GM12891 (cell line): ENCODE results near the gene PUS3.
A peak's percentile ranks its signal among the peaks of the same experiment; 100 is the strongest.
"Not testable (repeated sequence)": the region's sequence is repeated elsewhere in the genome, so short reads cannot be mapped to it uniquely, and the experiment has no call there.

Experiments used
- DNase-seq: peaks from one replicate; pipeline ENCODE4 v3.0.0; 2011; ENCODE audit warnings: low spot score; ENCODE audit not compliant: insufficient read length
- FAIRE-seq: peaks from 2 replicates; lab custom pipeline; 2011; peaks lifted over from hg19 to GRCh38; lab: Jason Lieb, UNC
- PAX5 ChIP-seq: IDR thresholded peaks from 2 replicates; pipeline ENCODE4 v1.6.1; 2011; ENCODE audit warnings: low read length, moderate library complexity, mild to moderate bottlenecking; ENCODE audit not compliant: insufficient read depth, severe bottlenecking
- POLR2A ChIP-seq: IDR thresholded peaks from 2 replicates; pipeline ENCODE4 v1.6.1; 2011; ENCODE audit warnings: low read depth, low read length, control low read depth
- POLR2AphosphoS5 ChIP-seq: IDR thresholded peaks from 2 replicates; pipeline ENCODE4 v1.6.1; 2011; ENCODE audit warnings: low read depth, low read length, control low read depth
- POU2F2 ChIP-seq: IDR thresholded peaks from 2 replicates; pipeline ENCODE4 v1.6.1; 2011; ENCODE audit warnings: low read depth, mild to moderate bottlenecking, control low read depth, low read length, moderate library complexity
- SPI1 ChIP-seq: IDR thresholded peaks from 2 replicates; pipeline ENCODE4 v1.6.1; 2011; ENCODE audit warnings: low read depth, low read length, control low read depth
- TAF1 ChIP-seq: IDR thresholded peaks from 2 replicates; pipeline ENCODE4 v1.6.1; 2011; ENCODE audit warnings: low read depth, low read length, control low read depth

PUS3 gene

GRCh38 chr11:125923633-125924032 lies 20.6 kb upstream of the PUS3 start:
- DNase-seq, result no peak
- FAIRE-seq, result no peak

GRCh38 chr11:125923012-125923579 lies 20.1 kb upstream of the PUS3 start:
- TF ChIP-seq PAX5 (no peak), SPI1 (no peak), POU2F2 (no peak), POLR2A (no peak)
- DNase-seq (peak; percentile 46), FAIRE-seq (peak; percentile 71)

More at GRCh38 chr11:125923633-125924032, 20.6 kb upstream of the PUS3 start:
- TF ChIP-seq PAX5, result no peak
- no peak for TF ChIP-seq POLR2A
- TF ChIP-seq POU2F2, result no peak
- TF ChIP-seq SPI1, result no peak
- TF ChIP-seq TAF1, result no peak
- no peak for TF ChIP-seq POLR2AphosphoS5

- DNase-seq, result no peak
- FAIRE-seq, result no peak
- TF ChIP-seq TAF1 (no peak), POU2F2 (no peak), POLR2AphosphoS5 (no peak), PAX5 (no peak), POLR2A (no peak), SPI1 (no peak)
Observed at GRCh38 chr11:125922156-125922555, 19.1 kb upstream of the PUS3 start.

GRCh38 chr11:125921042-125921441 lies 18.0 kb upstream of the PUS3 start:
- TF ChIP-seq TAF1 (no peak), SPI1 (no peak), PAX5 (no peak), POU2F2 (no peak), POLR2AphosphoS5 (no peak), POLR2A (no peak)
- no peak for FAIRE-seq
- no peak for DNase-seq

GRCh38 chr11:125918140-125918840 lies 15.3 kb upstream of the PUS3 start:
- DNase-seq (no peak), FAIRE-seq (no peak)
- TF ChIP-seq POLR2A, result no peak
- no peak for TF ChIP-seq POU2F2
- TF ChIP-seq TAF1, result no peak
- TF ChIP-seq PAX5, result no peak
- TF ChIP-seq POLR2AphosphoS5, result no peak
- TF ChIP-seq SPI1, result no peak

- DNase-seq (no peak), FAIRE-seq (no peak)
- TF ChIP-seq TAF1 (no peak), POLR2AphosphoS5 (no peak), PAX5 (no peak), POLR2A (no peak), SPI1 (no peak), POU2F2 (no peak)
Observed at GRCh38 chr11:125916683-125917347, 13.8 kb upstream of the PUS3 start.

- not testable (repeated sequence) for DNase-seq, FAIRE-seq
Observed at GRCh38 chr11:125914601-125915000, 11.6 kb upstream of the PUS3 start.

GRCh38 chr11:125910226-125910849 lies 7.3 kb upstream of the PUS3 start:
- TF ChIP-seq POLR2A (no peak), TAF1 (no peak), PAX5 (no peak), POU2F2 (no peak), SPI1 (no peak), POLR2AphosphoS5 (no peak)

GRCh38 chr11:125904678-125905077 lies 1.7 kb upstream of the PUS3 start:
- FAIRE-seq (no peak), DNase-seq (no peak)
- TF ChIP-seq TAF1 (no peak), PAX5 (no peak), SPI1 (no peak), POLR2A (no peak), POLR2AphosphoS5 (no peak), POU2F2 (no peak)

More at GRCh38 chr11:125910226-125910849, 7.3 kb upstream of the PUS3 start:
- no peak for FAIRE-seq
- no peak for DNase-seq
